Trophoblast cell (in vitro differentiated cells and primary cell): ENCODE data around the gene TXLNG.
A peak's percentile ranks its signal among the peaks of the same experiment; 100 is the strongest.

Experiments
- DNase-seq, 2 donors: peaks; one replicate each; pipeline ENCODE4 v3.0.0-alpha.2; 2016
- H2AFZ ChIP-seq: 2 replicates; pipeline ENCODE4 v1.6.1; 2013; ENCODE audit warnings: low read length, moderate library complexity, mild to moderate bottlenecking; ENCODE audit not compliant: insufficient read depth, poor library complexity
- H2AK5ac ChIP-seq: 2 replicates; pipeline ENCODE4 v1.6.1; 2013; ENCODE audit warnings: mild to moderate bottlenecking, low read length
- H2BK120ac ChIP-seq: 2 replicates; pipeline ENCODE4 v1.6.1; 2013; ENCODE audit warnings: low read length, mild to moderate bottlenecking, moderate library complexity; ENCODE audit not compliant: insufficient read depth, poor library complexity
- H2BK12ac ChIP-seq: 2 replicates; pipeline ENCODE4 v1.6.1; 2013; ENCODE audit warnings: mild to moderate bottlenecking, low read length, moderate library complexity
- H2BK5ac ChIP-seq: 2 replicates; pipeline ENCODE4 v1.6.1; 2013; ENCODE audit warnings: low read length, low read depth, moderate library complexity, mild to moderate bottlenecking; ENCODE audit not compliant: poor library complexity
- H3K14ac ChIP-seq: 2 replicates; pipeline ENCODE4 v1.6.1; 2013; ENCODE audit warnings: mild to moderate bottlenecking, low read length
- H3K18ac ChIP-seq: 2 replicates; pipeline ENCODE4 v1.6.1; 2013; ENCODE audit warnings: mild to moderate bottlenecking, low read length
- H3K23ac ChIP-seq: 2 replicates; pipeline ENCODE4 v1.6.1; 2013; ENCODE audit warnings: low read length
- H3K27ac ChIP-seq: 2 replicates; pipeline ENCODE4 v1.5.1; 2013; ENCODE audit warnings: low read depth, mild to moderate bottlenecking, inconsistent platforms, low read length, moderate library complexity
- H3K27me3 ChIP-seq: 2 replicates; pipeline ENCODE4 v1.6.1; 2013; ENCODE audit warnings: inconsistent platforms, mild to moderate bottlenecking, low read length, moderate library complexity; ENCODE audit not compliant: insufficient read depth
- H3K36me3 ChIP-seq, 2 experiments: 1 replicate in 1 of 2; 2 replicates in 1 of 2; pipeline ENCODE4 v1.6.1; 2013; ENCODE audit warnings: low read length in 2 of 2, mild to moderate bottlenecking in 2 of 2, moderate library complexity in 1 of 2; ENCODE audit not compliant: insufficient read depth in 2 of 2, control insufficient read depth in 1 of 2
- H3K4ac ChIP-seq: 2 replicates; pipeline ENCODE4 v1.6.1; 2013; ENCODE audit warnings: low read depth, mild to moderate bottlenecking, low read length, moderate library complexity
- H3K4me1 ChIP-seq, 2 experiments: 1 replicate in 1 of 2; 2 replicates in 1 of 2; pipeline ENCODE4 v1.6.1; 2013; ENCODE audit warnings: low read length in 2 of 2, mild to moderate bottlenecking in 2 of 2, moderate library complexity in 1 of 2; ENCODE audit not compliant: insufficient read depth in 2 of 2, control insufficient read depth in 1 of 2
- H3K4me2 ChIP-seq: 2 replicates; pipeline ENCODE4 v1.6.1; 2013; ENCODE audit warnings: inconsistent platforms, mild to moderate bottlenecking, low read length, moderate library complexity
- H3K4me3 ChIP-seq: 2 replicates; pipeline ENCODE4 v1.5.1; 2013; ENCODE audit warnings: mild to moderate bottlenecking, low read depth, low read length, inconsistent platforms
- H3K79me1 ChIP-seq: one replicate; pipeline ENCODE4 v1.6.1; 2013; ENCODE audit warnings: low read length
- H3K79me2 ChIP-seq: 2 replicates; pipeline ENCODE4 v1.6.1; 2013; ENCODE audit warnings: low read length, mild to moderate bottlenecking; ENCODE audit not compliant: control insufficient read depth, insufficient read depth, poor library complexity
- H3K9ac ChIP-seq: 2 replicates; pipeline ENCODE4 v1.6.1; 2013; ENCODE audit warnings: mild to moderate bottlenecking, low read length
- H3K9me3 ChIP-seq: 2 replicates; pipeline ENCODE4 v1.6.1; 2013; ENCODE audit warnings: low read depth, mild to moderate bottlenecking, control low read depth, inconsistent platforms, low read length; ENCODE audit not compliant: insufficient read depth
- H4K12ac ChIP-seq: 2 replicates; pipeline ENCODE4 v1.6.1; 2013; ENCODE audit warnings: low read depth, mild to moderate bottlenecking, low read length, moderate library complexity
- H4K8ac ChIP-seq: 2 replicates; pipeline ENCODE4 v1.6.1; 2013; ENCODE audit warnings: low read depth, mild to moderate bottlenecking, low read length, moderate library complexity
- H4K91ac ChIP-seq: one replicate; pipeline ENCODE4 v1.6.1; 2013; ENCODE audit warnings: low read depth, mild to moderate bottlenecking, low read length, moderate library complexity
- WGBS: extraction: QIAGEN DNeasy Blood & Tissue Kit; methylation state at CpG from one replicate; pipeline ENCODE4 v1.1.7; 2013; ENCODE audit warnings: missing lambda C conversion rate; ENCODE audit not compliant: insufficient read length, insufficient coverage; ENCODE audit errors: extremely low coverage; 5-methylcytosine and 5-hydroxymethylcytosine counted together

TXLNG gene

DNA sequence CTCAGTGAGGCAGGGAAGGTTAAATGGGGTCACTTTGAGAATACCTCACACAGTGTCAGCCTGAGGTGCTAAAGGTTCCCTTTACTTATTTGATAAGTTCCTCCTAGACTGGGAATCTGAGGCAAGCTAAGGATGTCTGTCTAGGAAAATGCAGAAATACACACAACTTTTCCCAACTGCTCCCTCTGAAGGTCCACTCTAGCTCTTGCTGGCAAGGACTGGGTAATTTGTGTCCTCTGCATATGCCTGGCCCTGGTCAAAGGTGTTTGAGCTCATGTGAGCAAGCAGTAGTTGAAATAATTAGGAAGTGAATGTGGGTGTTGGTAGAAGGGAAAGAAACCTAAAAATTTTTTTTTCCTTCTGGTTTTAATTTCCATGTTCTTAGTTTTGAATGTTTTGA lies 21.3 kb downstream of the TXLNG start:
- Histone ChIP-seq H3K4ac (no peak overlapping the region), H3K9me3 (no peaks in the 10 kb centered on the region), H3K36me3 (no peaks in the 10 kb centered on the region), H2BK12ac (no peak overlapping the region), H2BK120ac (no peak overlapping the region), H3K27ac (no peak overlapping the region), H2AFZ (no peak overlapping the region), H4K91ac (no peak overlapping the region), H4K8ac (no peak overlapping the region), H3K27me3 (no peaks in the 10 kb centered on the region), H2BK5ac (no peak overlapping the region), H3K4me3 (no peak overlapping the region), H3K79me2 (no peaks in the 10 kb centered on the region), H3K79me1 (no peaks in the 10 kb centered on the region), H3K14ac (no peak overlapping the region), H3K4me2 (no peak overlapping the region), H3K18ac (no peak overlapping the region), H3K23ac (no peak overlapping the region), H2AK5ac (no peak overlapping the region), H3K4me1 (no peaks in the 10 kb centered on the region), H4K12ac (no peak overlapping the region), H3K9ac (no peak overlapping the region)
- no peak for DNase-seq

DNA sequence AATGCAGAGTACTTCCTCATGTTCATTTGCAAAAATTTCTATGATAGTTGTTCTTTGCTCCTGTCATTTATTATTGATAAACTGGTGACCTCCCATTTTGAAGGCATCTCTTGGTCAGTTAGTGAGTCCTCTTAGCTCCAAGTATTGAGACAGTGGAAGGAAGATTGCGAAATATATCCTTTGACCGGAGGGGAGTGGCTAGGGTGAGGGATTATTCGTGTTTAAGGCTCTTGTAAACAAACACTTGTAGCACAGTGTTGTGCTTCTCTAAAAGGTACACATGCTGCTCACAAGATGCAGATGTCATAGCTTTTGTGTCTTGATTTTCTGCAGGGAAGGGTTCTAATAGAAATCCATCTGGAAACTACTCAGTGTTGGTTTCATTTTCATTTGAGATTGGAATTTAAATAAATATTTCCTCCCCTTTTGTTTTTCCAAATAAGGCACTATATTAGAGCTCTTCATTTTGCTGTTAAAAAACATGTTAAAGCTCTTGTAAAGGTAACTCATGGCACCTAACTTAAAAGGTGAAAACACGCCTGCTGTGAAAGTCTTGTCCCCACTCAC lies 21.8 kb downstream of the TXLNG start:
- H2BK5ac ChIP-seq: no peak overlapping the region
- DNase-seq: peak in 1 of 2 donors; percentile 36

DNA sequence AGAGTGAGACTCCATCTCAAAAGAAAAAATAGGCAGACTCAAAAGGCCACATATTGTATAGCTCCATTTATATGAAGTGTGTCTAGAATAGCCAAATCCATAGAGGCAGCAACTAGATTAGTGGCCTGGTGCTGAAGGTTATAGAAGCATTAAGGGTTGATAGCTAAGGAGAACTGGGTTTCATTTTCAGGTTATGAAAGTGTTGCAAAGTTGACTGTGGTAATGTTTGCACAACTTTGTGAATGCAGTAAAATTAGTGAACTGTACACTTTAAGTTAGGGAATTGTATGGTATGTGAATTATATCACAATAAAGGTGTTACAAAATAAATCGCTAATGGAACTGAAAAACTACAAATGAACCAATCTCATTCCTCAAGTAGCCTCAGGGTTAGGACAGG lies 28.3 kb downstream of the TXLNG start:
- no peak overlapping the region for H3K27ac ChIP-seq
- H2BK12ac ChIP-seq: no peak overlapping the region
- H3K9ac ChIP-seq: no peak overlapping the region
- DNase-seq: no peak
- H3K79me1 ChIP-seq: no peaks in the 10 kb centered on the region
- H3K9me3 ChIP-seq: no peaks in the 10 kb centered on the region
- no peak overlapping the region for H3K4me2 ChIP-seq
- H3K36me3 ChIP-seq: peaks cover 0 to 2% of the 10 kb centered on the region in 2 experiments
- no peaks in the 10 kb centered on the region for H3K27me3 ChIP-seq
- H2AK5ac ChIP-seq: no peak overlapping the region
- no peak overlapping the region for H3K4ac ChIP-seq
- no peak overlapping the region for H3K18ac ChIP-seq
- H4K12ac ChIP-seq: no peak overlapping the region
- no peak overlapping the region for H2AFZ ChIP-seq
- H2BK5ac ChIP-seq: no peak overlapping the region
- no peak overlapping the region for H3K23ac ChIP-seq
- no peak overlapping the region for H4K91ac ChIP-seq
- no peak overlapping the region for H2BK120ac ChIP-seq
- H3K4me1 ChIP-seq: no peaks in the 10 kb centered on the region
- H3K4me3 ChIP-seq: no peak overlapping the region
- no CpG with 5 or more reads among the region's 1 CpG for WGBS
- H4K8ac ChIP-seq: no peak overlapping the region
- no peaks in the 10 kb centered on the region for H3K79me2 ChIP-seq
- no peak overlapping the region for H3K14ac ChIP-seq

More for the DNA sequence above, 21.8 kb downstream of the TXLNG start:
- Histone ChIP-seq H4K12ac (no peak overlapping the region), H3K14ac (no peak overlapping the region), H3K4me2 (no peak overlapping the region), H3K18ac (no peak overlapping the region), H2BK120ac (no peak overlapping the region), H3K4ac (no peak overlapping the region), H3K36me3 (no peaks in the 10 kb centered on the region), H3K9ac (no peak overlapping the region), H3K79me2 (no peaks in the 10 kb centered on the region), H3K9me3 (no peaks in the 10 kb centered on the region), H2AK5ac (no peak overlapping the region), H3K79me1 (no peaks in the 10 kb centered on the region), H3K4me1 (no peaks in the 10 kb centered on the region), H3K27ac (no peak overlapping the region), H3K27me3 (no peaks in the 10 kb centered on the region), H2BK12ac (no peak overlapping the region), H3K23ac (no peak overlapping the region), H2AFZ (no peak overlapping the region), H4K8ac (no peak overlapping the region), H3K4me3 (no peak overlapping the region), H4K91ac (no peak overlapping the region)
- no CpG with 5 or more reads among the region's 4 CpGs for WGBS

DNA sequence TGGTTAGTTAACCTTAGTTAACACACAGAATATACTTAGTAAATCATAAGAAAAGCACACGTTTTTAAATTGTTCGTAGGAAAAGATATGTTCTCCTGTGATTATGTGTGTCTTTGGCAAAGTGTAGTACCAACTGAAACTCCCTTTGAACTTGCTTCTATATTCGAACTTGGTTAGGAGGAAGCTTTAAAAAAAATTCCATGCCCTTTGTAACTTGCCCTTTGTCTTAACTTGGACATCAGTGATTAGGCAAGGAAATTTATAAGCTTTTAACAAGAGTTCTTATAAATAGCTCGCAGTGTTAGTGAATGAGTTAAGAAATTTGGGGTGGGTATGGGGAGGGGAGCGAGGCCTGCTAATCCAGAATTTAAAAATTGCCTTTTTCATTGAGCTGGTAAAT lies 33.4 kb downstream of the TXLNG start:
- H2AK5ac ChIP-seq: no peak overlapping the region
- H3K4me3 ChIP-seq: no peak overlapping the region
- no peak for DNase-seq
- no peak overlapping the region for H3K4me2 ChIP-seq
- H4K8ac ChIP-seq: no peak overlapping the region
- H3K23ac ChIP-seq: no peak overlapping the region
- no peak overlapping the region for H2BK5ac ChIP-seq
- no peak overlapping the region for H2AFZ ChIP-seq
- H2BK120ac ChIP-seq: no peak overlapping the region
- no peak overlapping the region for H3K14ac ChIP-seq
- no CpG with 5 or more reads among the region's 5 CpGs for WGBS
- no peak overlapping the region for H4K91ac ChIP-seq
- H3K4ac ChIP-seq: no peak overlapping the region
- no peak overlapping the region for H4K12ac ChIP-seq
- H3K18ac ChIP-seq: no peak overlapping the region
- no peaks in the 10 kb centered on the region for H3K27me3 ChIP-seq
- H3K4me1 ChIP-seq: no peaks in the 10 kb centered on the region
- no peaks in the 10 kb centered on the region for H3K79me2 ChIP-seq
- no peaks in the 10 kb centered on the region for H3K9me3 ChIP-seq
- no peak overlapping the region for H3K9ac ChIP-seq
- peaks cover 4 to 6% of the 10 kb centered on the region in 2 experiments for H3K36me3 ChIP-seq
- no peak overlapping the region for H2BK12ac ChIP-seq
- H3K79me1 ChIP-seq: no peaks in the 10 kb centered on the region
- no peak overlapping the region for H3K27ac ChIP-seq
